Measurements from ENCODE around the gene KRT13. TPM values are rescaled to one million over a fixed set of nuclear protein-coding genes. Genes with fewer than 3 reads are reported as not detected.

KRT13 gene
- total RNA-seq, 2 donors from 2014 or later, result not detected

GRCh38 chr17:41540921-41541625, 35.7 kb upstream of the KRT13 start:
- Mint-ChIP-seq H3K9me3 (no peaks in the 10 kb centered on the region), H3K27ac (no peak overlapping the region), H3K36me3 (no peaks in the 10 kb centered on the region)
- ATAC-seq (no peak), DNase-seq (ENCODE audit: low spot score in 2 of 2) (no peak)

- no peaks in the 10 kb centered on the region for H3K36me3 Mint-ChIP-seq
- ATAC-seq, result no peak
- H3K9me3 Mint-ChIP-seq, result no peaks in the 10 kb centered on the region
- no peak overlapping the region for H3K27ac Mint-ChIP-seq
- no peak for DNase-seq (ENCODE audit: low spot score in 2 of 2)
Observed at GRCh38 chr17:41539979-41540701, 34.7 kb upstream of the KRT13 start.

- DNase-seq (ENCODE audit: low spot score in 2 of 2) (no peak), ATAC-seq (no peak)
- Mint-ChIP-seq H3K9me3 (no peaks in the 10 kb centered on the region), H3K27ac (no peak overlapping the region), H3K36me3 (no peaks in the 10 kb centered on the region)
Observed at GRCh38 chr17:41539071-41539492, 33.7 kb upstream of the KRT13 start.

GRCh38 chr17:41538565-41538991, 33.2 kb upstream of the KRT13 start:
- no peak overlapping the region for H3K27ac Mint-ChIP-seq
- H3K9me3 Mint-ChIP-seq, result no peaks in the 10 kb centered on the region
- no peak for DNase-seq (ENCODE audit: low spot score in 2 of 2)
- H3K36me3 Mint-ChIP-seq, result no peaks in the 10 kb centered on the region
- no peak for ATAC-seq

GRCh38 chr17:41537990-41538389, 32.6 kb upstream of the KRT13 start:
- H3K36me3 Mint-ChIP-seq, result no peaks in the 10 kb centered on the region
- DNase-seq (ENCODE audit: low spot score in 2 of 2), result no peak

GRCh38 chr17:41537614-41537954, 32.2 kb upstream of the KRT13 start:
- DNase-seq (ENCODE audit: low spot score in 2 of 2) (no peak), ATAC-seq (no peak)
- H3K27ac Mint-ChIP-seq, result peak overlapping the region in 1 of 2 donors; percentile 24
- H3K9me3 Mint-ChIP-seq, result no peaks in the 10 kb centered on the region
- H3K36me3 Mint-ChIP-seq, result no peaks in the 10 kb centered on the region

More at GRCh38 chr17:41537990-41538389, 32.6 kb upstream of the KRT13 start:
- no peak overlapping the region for H3K27ac Mint-ChIP-seq
- ATAC-seq, result no peak
- no peaks in the 10 kb centered on the region for H3K9me3 Mint-ChIP-seq

- Mint-ChIP-seq H3K9me3 (no peaks in the 10 kb centered on the region), H3K27ac (peak overlapping the region; percentile 15 to 24), H3K36me3 (no peaks in the 10 kb centered on the region)
- ATAC-seq (no peak), DNase-seq (ENCODE audit: low spot score in 2 of 2) (no peak)
Observed at GRCh38 chr17:41536741-41537613, 31.6 kb upstream of the KRT13 start.

- no peaks in the 10 kb centered on the region for H3K36me3 Mint-ChIP-seq
- DNase-seq (ENCODE audit: low spot score in 2 of 2) (no peak), ATAC-seq (no peak)
- H3K27ac Mint-ChIP-seq, result no peak overlapping the region
- no peaks in the 10 kb centered on the region for H3K9me3 Mint-ChIP-seq
Observed at GRCh38 chr17:41535764-41536481, 30.5 kb upstream of the KRT13 start.

GRCh38 chr17:41534899-41535546, 29.6 kb upstream of the KRT13 start:
- no peaks in the 10 kb centered on the region for H3K36me3 Mint-ChIP-seq
- no peak for DNase-seq (ENCODE audit: low spot score in 2 of 2)
- ATAC-seq, result no peak
- no peak overlapping the region for H3K27ac Mint-ChIP-seq
- no peaks in the 10 kb centered on the region for H3K9me3 Mint-ChIP-seq

GRCh38 chr17:41533613-41534012, 28.2 kb upstream of the KRT13 start:
- peaks cover 0 to 5% of the 10 kb centered on the region in 2 donors for H3K36me3 Mint-ChIP-seq
- DNase-seq (ENCODE audit: low spot score in 2 of 2) (no peak), ATAC-seq (no peak)
- H3K9me3 Mint-ChIP-seq, result no peaks in the 10 kb centered on the region
- H3K27ac Mint-ChIP-seq, result no peak overlapping the region

- ATAC-seq, result no peak
Observed at GRCh38 chr17:41532947-41533570, 27.6 kb upstream of the KRT13 start.

GRCh38 chr17:41531993-41532392, 26.6 kb upstream of the KRT13 start:
- peaks cover 0 to 5% of the 10 kb centered on the region in 2 donors for H3K36me3 Mint-ChIP-seq
- H3K9me3 Mint-ChIP-seq, result no peaks in the 10 kb centered on the region
- DNase-seq (ENCODE audit: low spot score in 2 of 2) (no peak), ATAC-seq (no peak)
- no peak overlapping the region for H3K27ac Mint-ChIP-seq

More at GRCh38 chr17:41532947-41533570, 27.6 kb upstream of the KRT13 start:
- Mint-ChIP-seq H3K9me3 (no peaks in the 10 kb centered on the region), H3K36me3 (peaks cover 0 to 5% of the 10 kb centered on the region in 2 donors), H3K27ac (no peak overlapping the region)
- no peak for DNase-seq (ENCODE audit: low spot score in 2 of 2)

- no peaks in the 10 kb centered on the region for H3K9me3 Mint-ChIP-seq
- ATAC-seq (no peak), DNase-seq (ENCODE audit: low spot score in 2 of 2) (no peak)
- H3K36me3 Mint-ChIP-seq, result peaks cover 0 to 5% of the 10 kb centered on the region in 2 donors
- no peak overlapping the region for H3K27ac Mint-ChIP-seq
Observed at GRCh38 chr17:41530062-41531048, 24.9 kb upstream of the KRT13 start.

- peaks cover 0 to 5% of the 10 kb centered on the region in 2 donors for H3K36me3 Mint-ChIP-seq
- ATAC-seq (no peak), DNase-seq (ENCODE audit: low spot score in 2 of 2) (no peak)
- no peak overlapping the region for H3K27ac Mint-ChIP-seq
- H3K9me3 Mint-ChIP-seq, result no peaks in the 10 kb centered on the region
Observed at GRCh38 chr17:41529491-41529915, 24.1 kb upstream of the KRT13 start.

- ATAC-seq (no peak), DNase-seq (ENCODE audit: low spot score in 2 of 2) (no peak)
- H3K9me3 Mint-ChIP-seq, result no peaks in the 10 kb centered on the region
- no peak overlapping the region for H3K27ac Mint-ChIP-seq
- H3K36me3 Mint-ChIP-seq, result peaks cover 0 to 5% of the 10 kb centered on the region in 2 donors
Observed at GRCh38 chr17:41528959-41529353, 23.5 kb upstream of the KRT13 start.
